ENCODE results near the gene UPK3BL1. TPM values are rescaled to one million over a fixed set of nuclear protein-coding genes. Genes with fewer than 3 reads are reported as not detected.
"Not testable (repeated sequence)": the region's sequence is repeated elsewhere in the genome, so short reads cannot be mapped to it uniquely, and the experiment has no call there.

The UPK3BL1 gene
- total and polyA plus RNA-seq, 2 of the 4 experiments (the other 2 are of a cell fraction): 1.6 to 21.1 TPM

- H3K79me1 ChIP-seq (ENCODE audit: low read depth in 1 of 2, low read length in 2 of 2); H3K14ac ChIP-seq (replicated peaks; ENCODE audit: low read depth, low read length); in situ Hi-C loops (cut with MboI; ENCODE audit: low sequenced_read_pairs); H2BK120ac ChIP-seq (ENCODE audit: low read depth, low read length); H3K9ac ChIP-seq (ENCODE audit: low read depth, low read length); H3K27ac ChIP-seq (ENCODE audit: insufficient read depth, low read length); H3K9me1 ChIP-seq (ENCODE audit: insufficient read depth, low read length); ATAC-seq (ENCODE audit: low read depth); H2BK20ac ChIP-seq (ENCODE audit: low read depth, low read length); BruUV-seq (replicated peaks); H3K4me3 ChIP-seq (ENCODE audit: insufficient read depth, low read depth, low read length); H3K4ac ChIP-seq (ENCODE audit: low read depth, low read length); H3K4me2 ChIP-seq (ENCODE audit: low read depth, low read length); H3K18ac ChIP-seq (ENCODE audit: low read depth, low read length); H4K20me1 ChIP-seq (ENCODE audit: insufficient read depth, low read length); H4K8ac ChIP-seq (ENCODE audit: low read depth in 2 of 2, low read length in 2 of 2); H3K27me3 ChIP-seq (ENCODE audit: control insufficient read depth, insufficient read depth, low read length); H3K56ac ChIP-seq (ENCODE audit: extremely low read depth, insufficient read depth, low read length); H3K4me1 ChIP-seq (ENCODE audit: control insufficient read depth, insufficient read depth, low read length); POLR2A ChIA-PET (ENCODE audit: unreplicated experiment); H2AK5ac ChIP-seq (ENCODE audit: low read depth, low read length); dilution Hi-C loops (cut with HindIII; ENCODE audit: low sequenced_read_pairs, unreplicated experiment); H3K36me3 ChIP-seq (ENCODE audit: control insufficient read depth, insufficient read depth, low read length); H2BK5ac ChIP-seq (ENCODE audit: low read depth, low read length, poor library complexity, severe bottlenecking); CTCF ChIA-PET; DNase-seq; H2AK9ac ChIP-seq (replicated peaks; ENCODE audit: low read depth, low read length, poor library complexity); H2BK15ac ChIP-seq (ENCODE audit: low read depth, low read length); H3K23ac ChIP-seq (ENCODE audit: low read depth, low read length); H2AFZ ChIP-seq (replicated peaks; ENCODE audit: low read length, poor library complexity); H4K91ac ChIP-seq (ENCODE audit: insufficient read depth, low read depth, low read length); intact Hi-C loops (cut with micrococcal nuclease); H3K9me3 ChIP-seq (ENCODE audit: control insufficient read depth, insufficient read depth, low read length); H4K5ac ChIP-seq (ENCODE audit: low read depth, low read length): not testable (repeated sequence)
- WGBS, 2 experiments (ENCODE audit: extremely low coverage in 2 of 2, insufficient read length in 1 of 2): no CpG with 5 or more reads among the region's 2 CpGs
These were observed 33.0 kb upstream of the UPK3BL1 start for GRCh38 chr7:102675545-102675944.

DNA sequence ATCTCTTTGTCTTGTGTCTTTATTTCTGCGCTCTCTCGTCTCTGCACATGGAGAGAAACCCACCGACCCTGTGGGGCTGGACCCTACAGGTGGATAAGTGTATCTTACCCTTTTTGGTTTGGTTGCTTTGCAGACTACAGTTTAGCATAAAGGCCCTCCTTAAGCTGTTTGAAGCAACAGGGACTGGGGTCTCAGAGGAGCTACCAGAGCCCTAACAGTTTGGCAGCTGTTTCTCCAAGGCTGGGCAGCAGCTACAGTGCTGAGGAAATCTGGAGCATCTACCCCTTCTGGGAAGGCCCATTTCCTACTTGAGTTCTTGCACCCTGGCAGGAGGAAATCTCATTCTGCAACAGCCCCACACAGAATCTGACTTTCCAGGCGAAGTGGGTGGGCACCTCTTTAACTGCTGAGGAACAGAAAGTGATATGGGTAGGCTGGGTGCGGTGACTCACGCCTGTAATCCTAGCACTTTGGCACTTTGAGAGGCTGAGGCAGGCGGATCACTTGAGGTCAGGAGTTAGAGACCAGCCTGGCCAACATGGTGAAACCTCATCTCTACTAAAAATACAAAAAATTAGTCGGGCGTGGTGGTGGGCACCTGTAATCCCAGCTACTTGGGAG lies 31.0 kb upstream of the UPK3BL1 start:
- H3K27ac ChIP-seq (ENCODE audit: insufficient read depth, low read length); H2BK5ac ChIP-seq (ENCODE audit: low read depth, low read length, poor library complexity, severe bottlenecking); H3K9me1 ChIP-seq (ENCODE audit: insufficient read depth, low read length); H3K36me3 ChIP-seq (ENCODE audit: control insufficient read depth, insufficient read depth, low read length); H3K4me3 ChIP-seq (ENCODE audit: insufficient read depth, low read depth, low read length); CTCF ChIA-PET; H3K9me3 ChIP-seq (ENCODE audit: control insufficient read depth, insufficient read depth, low read length); H4K20me1 ChIP-seq (ENCODE audit: insufficient read depth, low read length); H2AFZ ChIP-seq (replicated peaks; ENCODE audit: low read length, poor library complexity); H3K79me1 ChIP-seq (ENCODE audit: low read depth in 1 of 2, low read length in 2 of 2); H3K4ac ChIP-seq (ENCODE audit: low read depth, low read length); intact Hi-C loops (cut with micrococcal nuclease); H3K4me1 ChIP-seq (ENCODE audit: control insufficient read depth, insufficient read depth, low read length); POLR2A ChIA-PET (ENCODE audit: unreplicated experiment); H3K14ac ChIP-seq (replicated peaks; ENCODE audit: low read depth, low read length); H4K8ac ChIP-seq (ENCODE audit: low read depth in 2 of 2, low read length in 2 of 2); H2BK120ac ChIP-seq (ENCODE audit: low read depth, low read length); H4K5ac ChIP-seq (ENCODE audit: low read depth, low read length); dilution Hi-C loops (cut with HindIII; ENCODE audit: low sequenced_read_pairs, unreplicated experiment); H2BK20ac ChIP-seq (ENCODE audit: low read depth, low read length); H2AK9ac ChIP-seq (replicated peaks; ENCODE audit: low read depth, low read length, poor library complexity); H3K23ac ChIP-seq (ENCODE audit: low read depth, low read length); H3K56ac ChIP-seq (ENCODE audit: extremely low read depth, insufficient read depth, low read length); DNase-seq; H3K27me3 ChIP-seq (ENCODE audit: control insufficient read depth, insufficient read depth, low read length); ATAC-seq (ENCODE audit: low read depth); H3K9ac ChIP-seq (ENCODE audit: low read depth, low read length); H2AK5ac ChIP-seq (ENCODE audit: low read depth, low read length); H3K18ac ChIP-seq (ENCODE audit: low read depth, low read length); H2BK15ac ChIP-seq (ENCODE audit: low read depth, low read length); BruUV-seq (replicated peaks); in situ Hi-C loops (cut with MboI; ENCODE audit: low sequenced_read_pairs); H3K4me2 ChIP-seq (ENCODE audit: low read depth, low read length); H4K91ac ChIP-seq (ENCODE audit: insufficient read depth, low read depth, low read length): not testable (repeated sequence)
- WGBS, 2 experiments (ENCODE audit: extremely low coverage in 2 of 2, insufficient read length in 1 of 2): no CpG with 5 or more reads among the region's 9 CpGs

Data from IMR-90 (cell line).